Loucy (cell line): ENCODE measurements around the gene RAB27B.

Experiments used
- EZH2phosphoT487 ChIP-seq: fragments of 200-600 bp; IDR thresholded peaks from 2 replicates; pipeline ENCODE4 v1.6.1; 2018; ENCODE audit warnings: antibody characterized with exemption, mild to moderate bottlenecking, moderate library complexity, borderline replicate concordance
- TF ChIP-seq, protein P1 (sequence below): fragments of 200-600 bp; sonication (generic); conservative IDR thresholded peaks from 2 replicates; pipeline ENCODE4 v1.5.1; 2014; ENCODE audit warnings: mild to moderate bottlenecking, antibody characterized with exemption, low read length

DNA sequence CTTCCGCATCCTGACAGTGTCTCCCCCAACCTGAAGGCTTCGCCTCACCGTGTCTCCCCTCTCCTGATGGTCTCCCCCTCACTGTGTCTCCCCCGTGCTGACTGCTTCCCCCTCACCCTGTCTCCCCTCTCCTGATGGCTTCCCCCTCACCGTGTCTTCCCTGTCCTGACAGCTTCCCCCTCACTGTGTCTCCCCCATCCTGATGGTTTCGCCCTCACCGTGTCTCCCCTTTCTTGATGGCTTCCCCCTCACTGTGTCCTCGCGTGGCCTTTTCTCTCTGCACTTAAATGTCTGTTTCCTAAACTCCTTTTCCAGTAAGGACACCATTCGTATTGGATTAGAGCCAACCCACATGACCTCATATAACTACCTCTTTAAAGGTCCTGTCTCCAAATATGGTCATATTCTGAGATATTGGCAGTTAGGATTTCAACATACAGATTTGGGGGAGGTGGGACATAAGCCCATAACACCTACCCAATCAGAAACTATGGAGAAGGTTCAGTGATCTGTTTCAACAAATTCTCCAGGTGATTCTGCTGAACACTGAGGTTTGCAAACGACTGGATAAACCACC is 47.9 kb upstream of the RAB27B start:
- TF ChIP-seq, protein P1, sequence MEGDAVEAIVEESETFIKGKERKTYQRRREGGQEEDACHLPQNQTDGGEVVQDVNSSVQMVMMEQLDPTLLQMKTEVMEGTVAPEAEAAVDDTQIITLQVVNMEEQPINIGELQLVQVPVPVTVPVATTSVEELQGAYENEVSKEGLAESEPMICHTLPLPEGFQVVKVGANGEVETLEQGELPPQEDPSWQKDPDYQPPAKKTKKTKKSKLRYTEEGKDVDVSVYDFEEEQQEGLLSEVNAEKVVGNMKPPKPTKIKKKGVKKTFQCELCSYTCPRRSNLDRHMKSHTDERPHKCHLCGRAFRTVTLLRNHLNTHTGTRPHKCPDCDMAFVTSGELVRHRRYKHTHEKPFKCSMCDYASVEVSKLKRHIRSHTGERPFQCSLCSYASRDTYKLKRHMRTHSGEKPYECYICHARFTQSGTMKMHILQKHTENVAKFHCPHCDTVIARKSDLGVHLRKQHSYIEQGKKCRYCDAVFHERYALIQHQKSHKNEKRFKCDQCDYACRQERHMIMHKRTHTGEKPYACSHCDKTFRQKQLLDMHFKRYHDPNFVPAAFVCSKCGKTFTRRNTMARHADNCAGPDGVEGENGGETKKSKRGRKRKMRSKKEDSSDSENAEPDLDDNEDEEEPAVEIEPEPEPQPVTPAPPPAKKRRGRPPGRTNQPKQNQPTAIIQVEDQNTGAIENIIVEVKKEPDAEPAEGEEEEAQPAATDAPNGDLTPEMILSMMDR, result no peak
- no peak for TF ChIP-seq EZH2phosphoT487
